Measurements from ENCODE around the gene TEKT2.

TEKT2 gene

DNA sequence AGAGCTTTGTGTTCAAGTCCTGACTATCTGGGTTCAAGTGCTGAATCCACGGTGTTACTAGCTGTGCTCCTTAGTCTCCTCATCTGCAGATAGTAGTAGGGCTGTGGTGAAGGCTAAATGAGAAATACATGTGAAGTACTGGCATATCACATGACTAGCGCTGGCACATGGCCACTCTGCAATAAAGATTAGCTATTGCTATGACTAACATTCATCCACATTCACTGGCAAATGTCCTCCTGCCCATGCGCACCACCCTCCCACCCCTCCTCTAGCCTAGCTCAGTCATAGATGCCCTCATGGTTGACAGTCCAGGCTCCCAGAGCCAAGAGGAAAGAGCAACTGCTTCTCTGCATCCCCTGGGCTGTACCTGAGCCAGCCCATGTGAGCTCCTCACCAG is 49.6 kb downstream of the TEKT2 start:
- peak; percentile 81 for DNase-seq

DNA sequence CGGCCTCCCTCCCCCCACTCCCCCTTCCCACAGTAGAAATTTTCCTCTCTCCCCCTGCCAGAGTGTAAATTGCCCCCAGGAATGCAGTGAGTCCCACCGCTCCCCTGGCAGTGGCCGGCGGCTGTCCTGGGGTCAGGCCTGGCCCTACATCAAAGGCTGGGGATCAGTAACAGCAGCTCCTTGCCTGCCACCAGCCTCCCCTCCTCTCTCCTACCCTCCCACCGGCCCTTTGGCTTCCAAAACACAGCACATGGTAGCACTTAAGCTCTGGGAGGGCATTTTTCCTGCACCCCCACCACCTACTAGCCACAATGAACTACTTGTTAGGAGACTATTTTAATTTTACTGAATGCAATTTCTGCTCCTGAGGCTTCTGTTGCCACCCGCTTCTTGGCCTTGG is 50.1 kb downstream of the TEKT2 start:
- DNase-seq = no peak

DNA sequence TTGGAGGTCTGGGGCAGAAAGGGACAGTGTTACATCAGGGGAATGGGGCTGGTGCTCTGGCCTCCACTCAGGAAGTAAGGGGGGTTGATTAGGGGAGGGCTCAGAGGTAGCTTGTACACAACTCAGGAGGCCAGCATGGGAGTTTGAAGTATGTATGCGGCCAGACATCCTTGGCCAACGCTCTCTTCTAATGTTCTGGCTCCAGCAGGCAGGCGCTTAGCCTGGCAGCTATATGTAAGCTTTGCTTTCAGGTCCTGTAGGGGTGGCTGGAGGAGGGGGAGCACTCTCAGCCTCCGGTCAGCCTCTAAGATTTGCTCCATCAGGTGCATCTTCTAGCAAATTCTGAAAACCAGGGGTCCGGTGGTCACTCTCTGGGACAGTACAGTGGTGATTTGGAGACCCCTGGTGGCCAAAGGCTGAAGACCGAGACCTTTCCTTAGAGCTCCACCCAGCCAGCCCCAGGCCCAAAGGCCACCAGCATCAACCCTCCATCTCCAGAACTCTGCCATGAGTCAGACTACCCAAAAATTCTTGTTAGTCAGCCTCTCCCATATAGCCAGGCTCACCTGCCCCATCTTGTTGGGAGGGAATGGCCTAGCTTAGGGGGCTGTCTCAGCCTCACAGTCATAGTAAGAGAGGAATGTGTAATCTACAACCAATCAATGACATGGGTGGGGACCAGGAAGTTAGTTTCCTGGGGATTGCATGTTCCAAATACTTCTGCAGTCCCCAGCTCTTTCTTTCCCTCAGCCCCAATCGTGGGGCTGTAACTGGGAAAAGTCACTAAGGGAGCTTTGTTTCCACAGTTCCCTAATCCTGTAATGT is 50.8 kb downstream of the TEKT2 start:
- DNase-seq = peak; percentile 80

DNA sequence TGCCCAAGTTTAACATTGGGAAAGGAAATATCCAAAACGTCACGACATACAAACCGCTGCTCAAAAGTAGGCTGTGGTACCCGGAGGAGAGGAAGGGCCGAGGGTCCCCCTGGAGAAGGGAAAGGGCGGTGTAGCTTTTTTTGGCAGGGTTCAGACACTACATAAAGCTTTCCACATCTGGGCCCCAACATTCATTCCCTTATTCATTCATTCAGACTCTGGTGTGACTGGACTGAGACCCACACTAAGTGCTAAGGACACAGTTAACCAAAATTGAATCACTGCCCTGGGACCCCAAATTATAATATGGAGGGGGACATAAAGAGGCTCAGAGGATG is 51.4 kb downstream of the TEKT2 start:
- DNase-seq = no peak

DNA sequence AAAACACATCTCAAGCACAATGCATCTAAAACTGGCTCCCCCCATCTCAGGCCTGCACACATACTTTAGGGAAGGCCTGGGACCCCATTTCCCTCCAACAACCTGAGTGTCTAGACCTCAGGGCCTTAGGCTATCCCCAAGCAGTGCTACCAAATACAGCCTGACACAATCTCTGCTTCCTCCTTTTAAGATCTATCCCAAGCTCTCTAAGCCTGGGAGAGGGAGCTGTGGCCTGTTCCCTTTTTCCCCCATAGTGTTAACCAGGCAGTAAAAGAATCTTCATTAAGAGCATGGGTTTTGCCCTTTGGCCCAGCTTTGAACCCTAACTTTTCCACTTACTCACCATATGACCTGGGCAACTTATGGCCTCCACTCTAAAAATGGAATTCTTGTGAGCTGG is 51.9 kb downstream of the TEKT2 start:
- no peak for DNase-seq

DNA sequence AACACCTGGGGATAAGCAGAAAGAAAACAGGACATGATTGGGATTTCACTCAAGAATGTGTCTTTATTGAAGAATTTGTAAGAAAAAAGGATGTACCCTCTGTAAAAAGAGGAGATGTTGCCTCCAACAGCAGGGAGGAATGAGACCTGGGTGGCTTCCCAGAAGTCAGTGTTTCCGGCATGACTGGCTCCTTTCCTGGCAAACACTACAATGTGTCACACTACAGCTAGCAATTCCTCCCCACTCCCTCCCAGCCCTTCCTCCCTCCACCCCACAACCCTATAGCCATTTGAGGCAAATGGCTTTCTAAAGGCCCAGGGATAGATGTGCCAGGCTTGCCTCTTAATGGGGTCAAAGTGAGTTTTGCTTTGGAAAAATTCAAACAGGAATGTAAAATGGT is 52.6 kb downstream of the TEKT2 start:
- DNase-seq = no peak

DNA sequence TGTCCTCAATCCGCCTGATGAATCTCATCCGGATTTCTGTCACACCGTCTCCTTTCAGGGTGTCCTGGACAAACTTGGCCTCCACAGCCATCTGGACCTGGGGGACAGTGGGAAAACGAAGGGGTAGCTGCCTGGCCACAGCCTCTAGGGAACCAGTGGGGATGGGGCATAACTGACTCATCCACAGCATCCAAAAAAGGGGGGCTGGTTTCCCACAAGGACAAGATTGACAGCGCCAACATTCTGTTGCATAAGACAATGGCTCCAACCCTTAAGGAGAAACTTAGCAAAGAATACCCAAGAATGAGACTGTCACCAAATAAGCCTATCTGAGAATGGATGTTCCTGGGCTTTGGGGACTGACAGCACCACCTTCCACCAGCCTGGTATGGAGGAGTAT is 53.3 kb downstream of the TEKT2 start:
- no peak for DNase-seq

DNA sequence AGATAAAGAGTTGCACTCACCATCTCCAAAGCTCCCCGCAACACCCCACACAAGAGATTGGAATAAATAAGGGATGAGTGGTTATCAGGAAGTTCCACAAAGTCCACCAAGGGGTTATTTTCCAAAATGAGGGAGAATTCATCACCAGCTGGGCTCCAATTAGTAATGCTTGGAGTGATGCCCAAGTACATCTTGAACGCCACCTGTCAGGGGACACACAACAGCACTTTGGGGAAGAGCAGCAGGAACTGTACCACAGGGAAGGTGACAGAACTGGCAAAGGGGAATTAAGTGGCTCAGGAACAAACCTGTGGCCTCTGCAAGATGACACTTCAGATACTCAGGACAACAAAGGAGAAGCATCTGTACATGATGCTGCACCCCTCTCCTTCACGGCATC is 53.9 kb downstream of the TEKT2 start:
- DNase-seq = no peak
